Adrenal gland (tissue), 12 donors: ENCODE results near the gene ABCA13. TPM values are rescaled to one million over a fixed set of nuclear protein-coding genes. Genes with fewer than 3 reads are reported as not detected.

ENCODE experiments used
- DNase-seq, 7 donors: peaks; one replicate each; pipeline ENCODE4 v3.0.0-alpha.2; 2019 to 2020
- H3K27ac ChIP-seq, 5 donors: fragments of 200-600 bp; sonication (generic) in 4 of 5; 1 replicate in 3 of 5; 2 replicates in 2 of 5; pipeline versions ENCODE4 v1.5.1 to v1.8.0; 2016 to 2020; ENCODE audit warnings: mild to moderate bottlenecking in 1 of 5
- H3K27me3 ChIP-seq: fragments of 200-600 bp; 2 replicates; pipeline ENCODE4 v1.8.0; 2021
- H3K36me3 ChIP-seq, 2 donors: fragments of 200-600 bp; replicated peaks in 1 of 2; 1 replicate in 1 of 2; 2 replicates in 1 of 2; pipeline versions ENCODE4 v1.5.1 to v1.8.0; 2018 to 2022
- H3K4me1 ChIP-seq, 2 donors: fragments of 200-600 bp; replicated peaks in 1 of 2; 1 replicate in 1 of 2; 2 replicates in 1 of 2; pipeline versions ENCODE4 v1.5.1 to v1.8.0; 2018 to 2021
- H3K4me3 ChIP-seq, 4 donors: fragments of 200-600 bp; sonication (generic) in 3 of 4; one replicate each; pipeline ENCODE4 v1.5.1; 2016 to 2018
- H3K9me3 ChIP-seq, 3 donors: fragments of 200-600 bp; sonication (generic) in 1 of 3; replicated peaks in 1 of 3; 1 replicate in 2 of 3; 2 replicates in 1 of 3; pipeline versions ENCODE4 v1.5.1 to v1.8.0; 2016 to 2021
- CTCF ChIP-seq, 6 experiments: fragments of 450-650 bp in 4 of 6; fragments of 200-600 bp in 2 of 6; sonication (generic) in 1 of 6; IDR thresholded peaks; 1 replicate in 5 of 6; 2 replicates in 1 of 6; pipeline versions ENCODE4 v1.5.1 to v1.8.0; 2016 to 2021; ENCODE audit warnings: antibody characterized with exemption in 6 of 6, mild to moderate bottlenecking in 2 of 6, moderate library complexity in 1 of 6
- POLR2A ChIP-seq, 2 donors: fragments of 450-650 bp; IDR thresholded peaks; one replicate each; pipeline ENCODE4 v1.6.1; 2017; ENCODE audit warnings: antibody characterized with exemption in 2 of 2, mild to moderate bottlenecking in 2 of 2, moderate library complexity in 1 of 2
- WGBS, 4 donors: extraction: QIAGEN DNeasy Blood & Tissue Kit in 2 of 4; methylation state at CpG; one replicate each; pipeline versions ENCODE4 v1.1.5 to v1.1.7; 2013 to 2017; 5-methylcytosine and 5-hydroxymethylcytosine counted together
- intact Hi-C, 2 donors: fragments of 100-400 bp; cut with DNase I; formaldehyde crosslinking; loops; one replicate each; pipeline versions ENCODE4 v1.14.1 to v1.15.0; 2022 to 2023
- polyA plus RNA-seq, 3 donors: library from polyadenylated mRNA; stranded (reverse); fragments of 200-250 nt in 2 of 3; fragments of 350-450 nt in 1 of 3; fragmentation: Illumina TruSeq in 1 of 3; extraction: RNeasy Lipid Tissue Mini Kit (QIAGEN cat#74804) in 1 of 3; gene quantifications; one replicate each; pipeline ENCODE4 v1.2.3, GENCODE V29; 2013 to 2014
- total RNA-seq, 9 donors: library from RNA; depleted of rRNA in 4 of 9; stranded (reverse); fragments of >200 nt in 4 of 9; fragments of 120-200 nt in 1 of 9; fragmentation: NEBNext Ultra II Directional in 1 of 9; extraction: Animal tissue kit (Norgen Biotek cat#: 25700) in 1 of 9; gene quantifications; one replicate each; pipeline versions ENCODE4 v1.1.0 to v1.2.4, GENCODE V29; 2013 to 2023
- donor health status: healthy with polysubstance abuse.
- donor health status: Bipolar disorder and iron deficiency.
- donor health status: DM: yes; HTN: yes; CAD: no.
- donor health status: DM: no; HTN: no; CAD: no.
- donor health status: DM: no; HTN: no; CAD: no.
- donor health status: DM: yes; HTN: yes; CAD: no.

The ABCA13 gene
- total and polyA plus RNA-seq, 12 donors = 0.03 to 0.94 (median 0.09) TPM; not detected in 4

GRCh38 chr7:48170506-48170905 is 752 bp upstream of the ABCA13 start:
- Histone ChIP-seq H3K9me3 (no peaks in the 10 kb centered on the region), H3K27me3 (no peaks in the 10 kb centered on the region), H3K27ac (no peak overlapping the region), H3K4me1 (no peaks in the 10 kb centered on the region), H3K36me3 (no peaks in the 10 kb centered on the region), H3K4me3 (no peak overlapping the region)
- intact Hi-C loops = no loop called here
- 49 to 62% (median 59%) methylated on average over 3 of the region's 3 CpGs for WGBS, 4 donors
- TF ChIP-seq POLR2A (IDR thresholded peaks at IDR 0.05) = no peak
- no peak for TF ChIP-seq CTCF (IDR thresholded peaks at IDR 0.05)
- DNase-seq = no peak

- Histone ChIP-seq H3K9me3 (no peaks in the 10 kb centered on the region), H3K27me3 (no peaks in the 10 kb centered on the region), H3K36me3 (no peaks in the 10 kb centered on the region), H3K27ac (no peak overlapping the region), H3K4me1 (no peaks in the 10 kb centered on the region), H3K4me3 (no peak overlapping the region)
- no peak for TF ChIP-seq POLR2A (IDR thresholded peaks at IDR 0.05)
- TF ChIP-seq CTCF (IDR thresholded peaks at IDR 0.05) = no peak
- DNase-seq = no peak
- intact Hi-C loops = no loop called here
Observed at GRCh38 chr7:48173313-48173712, 2.1 kb downstream of the ABCA13 start.

- Histone ChIP-seq H3K9me3 (no peaks in the 10 kb centered on the region), H3K36me3 (no peaks in the 10 kb centered on the region), H3K4me1 (no peaks in the 10 kb centered on the region), H3K27me3 (no peaks in the 10 kb centered on the region), H3K4me3 (no peak overlapping the region), H3K27ac (no peak overlapping the region)
- DNase-seq = no peak
- intact Hi-C loops = no loop called here
- 63 to 88% (median 78%) methylated on average over 1 of the region's 1 CpG for WGBS, 4 donors
- TF ChIP-seq POLR2A (IDR thresholded peaks at IDR 0.05) = no peak
- no peak for TF ChIP-seq CTCF (IDR thresholded peaks at IDR 0.05)
Observed at GRCh38 chr7:48173756-48174382, 2.6 kb downstream of the ABCA13 start.

GRCh38 chr7:48175019-48175418 is 3.8 kb downstream of the ABCA13 start:
- no peaks in the 10 kb centered on the region for H3K36me3 ChIP-seq
- H3K4me1 ChIP-seq = no peaks in the 10 kb centered on the region
- no peaks in the 10 kb centered on the region for H3K9me3 ChIP-seq
- no peak for DNase-seq
- H3K4me3 ChIP-seq = no peak overlapping the region
- H3K27me3 ChIP-seq = no peaks in the 10 kb centered on the region
- intact Hi-C loops = no loop called here
- no peak overlapping the region for H3K27ac ChIP-seq
- 62 to 75% (median 69%) methylated on average over 1 of the region's 1 CpG for WGBS, 4 donors
- TF ChIP-seq CTCF (IDR thresholded peaks at IDR 0.05) (no peak), POLR2A (IDR thresholded peaks at IDR 0.05) (no peak)
